Rectal smooth muscle tissue (tissue), 1 donor: ENCODE data around the gene KIAA1549.
"Not testable (repeated sequence)": the region's sequence is repeated elsewhere in the genome, so short reads cannot be mapped to it uniquely, and the experiment has no call there.

ENCODE experiments used
- H3K27ac ChIP-seq: one replicate; pipeline ENCODE4 v1.7.0; 2013; ENCODE audit warnings: low read depth, low read length, inconsistent platforms
- H3K27me3 ChIP-seq: one replicate; pipeline ENCODE4 v1.7.0; 2013; ENCODE audit warnings: low read length; ENCODE audit not compliant: control insufficient read depth, insufficient read depth
- H3K36me3 ChIP-seq: one replicate; pipeline ENCODE4 v1.7.0; 2013; ENCODE audit warnings: low read length; ENCODE audit not compliant: control insufficient read depth, insufficient read depth
- H3K4me1 ChIP-seq: one replicate; pipeline ENCODE4 v1.7.0; 2013; ENCODE audit warnings: low read length; ENCODE audit not compliant: control insufficient read depth, insufficient read depth
- H3K4me3 ChIP-seq: one replicate; pipeline ENCODE4 v1.7.0; 2013; ENCODE audit warnings: low read length
- H3K9ac ChIP-seq: one replicate; pipeline ENCODE4 v1.7.0; 2013; ENCODE audit warnings: low read length

KIAA1549 gene

DNA sequence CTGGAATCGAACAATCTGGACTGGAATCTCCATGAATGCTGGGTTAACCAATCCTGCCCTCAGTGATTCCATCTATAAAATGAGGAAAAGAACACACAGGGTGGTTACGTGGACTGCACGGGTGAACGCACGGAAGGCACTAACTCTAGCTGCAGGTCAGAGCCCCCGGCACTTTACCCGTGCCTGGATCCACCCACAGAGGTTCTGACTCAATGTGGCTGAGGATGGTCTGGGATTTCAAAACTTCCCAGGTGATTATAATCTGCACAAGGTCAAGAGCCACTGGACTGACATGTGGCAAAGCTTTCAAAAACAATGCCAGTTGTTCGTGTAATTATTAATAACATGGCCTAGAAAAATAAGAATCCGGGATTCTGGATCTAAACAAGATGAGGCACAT lies 29.2 kb downstream of the KIAA1549 start:
- no peaks in the 10 kb centered on the region for H3K27me3 ChIP-seq
- no peaks in the 10 kb centered on the region for H3K36me3 ChIP-seq
- no peak overlapping the region for H3K27ac ChIP-seq
- no peak overlapping the region for H3K4me3 ChIP-seq
- H3K4me1 ChIP-seq: no peaks in the 10 kb centered on the region
- H3K9ac ChIP-seq: no peak overlapping the region

DNA sequence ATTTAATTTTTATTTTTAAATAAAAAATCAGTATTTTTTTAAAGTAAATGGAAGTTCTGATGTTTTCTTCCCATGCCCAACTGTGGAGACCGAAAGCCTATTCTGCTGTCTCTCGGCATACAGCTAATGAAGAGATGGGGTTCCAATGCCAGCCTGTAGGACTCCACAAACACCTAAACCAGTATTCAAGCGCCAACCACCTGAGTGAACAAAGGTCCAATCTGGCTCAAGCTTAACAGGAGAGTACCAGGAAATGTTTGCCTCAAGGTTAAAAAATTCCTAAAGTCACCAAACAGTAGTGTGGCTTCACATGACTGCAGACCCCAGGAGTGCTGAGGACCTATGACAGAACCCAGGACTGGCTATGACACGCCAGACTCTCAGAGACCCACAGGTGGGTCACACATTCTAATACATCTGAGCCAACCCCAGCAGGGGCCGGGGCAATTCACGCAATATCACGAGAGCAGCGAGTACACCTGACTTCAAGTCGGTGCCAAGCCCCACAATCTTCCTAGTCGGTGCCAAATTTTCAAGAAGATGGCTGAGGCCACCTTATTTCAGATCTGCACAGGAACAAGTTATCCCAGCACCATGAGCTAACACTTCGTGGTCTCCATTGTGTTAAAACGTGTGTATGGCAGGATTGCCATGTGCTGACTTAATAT lies 31.6 kb downstream of the KIAA1549 start:
- H3K4me3 ChIP-seq: no peak overlapping the region
- H3K27ac ChIP-seq: no peak overlapping the region
- no peaks in the 10 kb centered on the region for H3K4me1 ChIP-seq

DNA sequence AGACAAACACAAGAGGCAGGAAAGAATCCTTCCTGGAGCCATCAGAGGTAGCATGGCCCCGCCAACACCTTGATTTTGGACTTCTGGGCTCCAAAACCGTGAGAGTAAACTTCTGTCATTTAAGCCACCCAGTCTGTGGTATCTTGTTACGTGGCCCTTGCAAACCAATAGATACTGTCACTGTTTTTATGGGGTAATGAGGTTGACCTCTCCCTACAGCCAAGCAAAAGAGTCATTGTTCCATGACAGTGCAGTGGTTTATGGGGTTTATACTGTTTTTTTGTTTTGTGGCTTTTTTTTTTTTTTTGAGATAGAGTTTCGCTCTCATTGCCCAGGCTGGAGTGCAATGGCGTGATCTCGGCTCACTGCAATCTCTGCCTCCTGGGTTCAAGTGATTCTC lies 32.8 kb downstream of the KIAA1549 start:
- H3K36me3 ChIP-seq: no peaks in the 10 kb centered on the region
- no peaks in the 10 kb centered on the region for H3K4me1 ChIP-seq
- H3K27me3 ChIP-seq: no peaks in the 10 kb centered on the region
- H3K4me3 ChIP-seq: no peak overlapping the region
- no peak overlapping the region for H3K9ac ChIP-seq
- no peak overlapping the region for H3K27ac ChIP-seq

More for the DNA sequence above, 31.6 kb downstream of the KIAA1549 start:
- H3K36me3 ChIP-seq: no peaks in the 10 kb centered on the region
- H3K9ac ChIP-seq: no peak overlapping the region
- H3K27me3 ChIP-seq: no peaks in the 10 kb centered on the region

DNA sequence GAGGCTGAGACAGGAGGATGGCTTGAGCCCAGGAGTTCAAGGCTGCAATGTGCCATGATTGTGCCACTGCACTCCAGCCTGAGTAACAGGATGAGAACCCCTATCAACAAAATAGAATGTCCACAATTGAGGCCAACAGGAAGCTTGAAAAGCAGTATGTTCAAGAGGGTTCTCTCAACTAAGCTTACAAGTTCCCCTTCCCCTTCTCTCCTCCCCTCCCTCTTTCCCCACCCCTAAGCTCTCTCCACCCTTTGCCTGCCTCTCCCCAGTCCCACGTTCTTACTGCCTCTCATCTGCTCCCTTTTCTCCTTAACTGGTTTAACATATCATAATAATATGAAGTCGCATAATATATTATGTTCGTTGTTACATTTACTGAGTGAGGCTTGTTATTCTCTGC lies 35.4 kb downstream of the KIAA1549 start:
- H3K27ac ChIP-seq: no peak overlapping the region
- no peaks in the 10 kb centered on the region for H3K4me1 ChIP-seq
- H3K9ac ChIP-seq: no peak overlapping the region
- H3K36me3 ChIP-seq: no peaks in the 10 kb centered on the region
- H3K27me3 ChIP-seq: no peaks in the 10 kb centered on the region
- H3K4me3 ChIP-seq: no peak overlapping the region

DNA sequence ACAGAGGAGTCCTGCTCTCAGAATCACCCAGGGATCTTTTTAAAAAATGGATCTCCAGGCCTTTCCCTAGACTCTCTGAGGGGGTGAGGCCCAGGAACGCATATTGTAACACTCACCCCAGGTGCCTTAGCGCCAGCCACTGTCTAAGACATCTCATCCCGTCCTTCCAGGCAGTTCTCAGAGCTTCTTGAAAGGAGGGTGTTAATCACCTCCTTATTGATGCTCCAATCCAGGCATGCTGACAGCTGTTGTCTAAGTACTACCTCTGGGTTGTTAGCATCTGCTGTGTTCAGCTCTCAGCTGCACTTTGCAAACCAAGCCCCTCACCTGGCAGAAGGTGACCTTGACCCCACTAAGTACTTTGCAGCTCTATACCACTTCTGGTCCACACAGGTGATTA lies 36.0 kb downstream of the KIAA1549 start:
- Histone ChIP-seq H3K9ac (no peak overlapping the region), H3K27ac (no peak overlapping the region), H3K4me3 (no peak overlapping the region), H3K4me1 (no peaks in the 10 kb centered on the region), H3K36me3 (no peaks in the 10 kb centered on the region), H3K27me3 (no peaks in the 10 kb centered on the region)

DNA sequence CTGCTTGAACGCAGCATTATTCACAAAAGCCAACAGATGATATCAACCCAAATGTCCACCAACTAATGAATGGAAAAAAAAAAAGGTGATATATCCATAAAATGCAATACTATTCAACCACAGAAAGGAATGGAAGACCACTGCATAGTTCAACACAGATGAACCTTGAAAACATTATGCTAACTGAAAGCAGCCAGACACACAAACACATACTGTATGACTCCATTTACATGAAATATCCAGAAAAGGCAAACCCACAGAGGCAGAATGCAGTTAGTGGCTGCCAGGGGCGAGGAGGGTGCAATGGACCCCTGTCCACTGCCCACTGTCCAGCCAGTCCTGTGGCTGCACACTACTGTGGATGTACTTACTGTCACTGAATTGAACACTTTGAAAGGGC lies 36.6 kb downstream of the KIAA1549 start:
- Histone ChIP-seq H3K36me3 (no peaks in the 10 kb centered on the region), H3K4me3 (no peak overlapping the region)

DNA sequence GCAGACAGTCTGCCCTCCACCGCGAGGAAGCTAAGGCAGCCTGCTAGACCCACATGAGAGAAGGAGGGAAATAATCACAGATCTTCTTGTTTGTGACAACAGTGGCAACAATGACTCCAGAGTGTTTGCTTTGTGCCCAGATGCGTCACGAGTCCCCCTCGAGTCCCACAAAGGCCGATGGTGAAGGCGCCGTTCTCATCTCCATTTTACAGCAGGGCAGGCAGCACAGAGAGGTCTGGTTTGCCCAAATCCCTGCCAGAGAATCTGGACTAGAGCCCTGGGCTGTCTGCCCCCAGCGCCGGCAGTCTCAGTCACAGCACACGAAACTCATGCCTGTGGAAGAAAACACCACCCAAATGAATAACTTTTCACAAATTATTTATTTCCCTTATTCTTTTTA lies 38.1 kb downstream of the KIAA1549 start:
- no peaks in the 10 kb centered on the region for H3K4me1 ChIP-seq
- H3K4me3 ChIP-seq: no peak overlapping the region
- H3K36me3 ChIP-seq: no peaks in the 10 kb centered on the region
- H3K27ac ChIP-seq: no peak overlapping the region
- H3K27me3 ChIP-seq: no peaks in the 10 kb centered on the region
- no peak overlapping the region for H3K9ac ChIP-seq

More for the DNA sequence above, 36.6 kb downstream of the KIAA1549 start:
- H3K27me3 ChIP-seq: no peaks in the 10 kb centered on the region
- H3K9ac ChIP-seq: no peak overlapping the region
- no peak overlapping the region for H3K27ac ChIP-seq
- H3K4me1 ChIP-seq: no peaks in the 10 kb centered on the region

DNA sequence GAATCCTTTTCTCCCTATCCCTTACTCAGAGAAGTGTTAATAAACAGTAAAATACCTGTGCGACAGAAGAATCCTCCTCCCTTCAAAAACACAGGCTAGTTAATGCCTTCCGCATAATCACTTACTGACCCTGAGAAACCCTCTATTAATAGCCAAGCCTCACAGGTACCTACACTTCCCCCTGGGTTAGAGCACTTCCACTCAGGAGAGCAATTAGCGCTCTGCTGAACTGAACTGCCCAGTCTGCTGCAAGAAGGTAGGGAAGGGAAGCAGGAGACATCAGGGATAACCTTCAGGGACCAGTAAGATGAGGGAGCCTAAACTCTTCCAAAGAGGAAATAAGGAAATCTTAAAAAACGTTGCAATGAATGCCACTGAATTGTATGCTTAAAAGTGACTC lies 39.6 kb downstream of the KIAA1549 start:
- Histone ChIP-seq H3K4me1 (no peaks in the 10 kb centered on the region), H3K9ac (no peak overlapping the region), H3K27me3 (no peaks in the 10 kb centered on the region), H3K36me3 (no peaks in the 10 kb centered on the region), H3K27ac (no peak overlapping the region), H3K4me3 (no peak overlapping the region)

DNA sequence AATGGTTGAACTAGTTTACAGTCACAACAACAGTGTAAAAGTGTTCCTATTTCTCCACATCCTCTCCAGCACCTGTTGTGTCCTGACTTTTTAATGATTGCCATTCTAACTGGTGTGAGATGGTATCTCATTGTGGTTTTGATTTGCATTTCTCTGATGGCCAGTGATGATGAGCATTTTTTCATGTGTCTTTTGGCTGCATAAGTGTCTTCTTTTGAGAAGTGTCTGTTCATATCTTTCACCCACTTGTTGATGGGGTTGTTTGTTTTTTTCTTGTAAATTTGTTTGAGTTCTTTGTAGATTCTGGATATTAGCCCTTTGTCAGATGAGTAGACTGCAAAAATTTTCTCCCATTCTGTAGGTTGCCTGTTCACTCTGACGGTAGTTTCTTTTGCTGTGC lies 40.6 kb downstream of the KIAA1549 start:
- not testable (repeated sequence) for H3K4me3 ChIP-seq, H3K9ac ChIP-seq, H3K4me1 ChIP-seq, H3K27me3 ChIP-seq, H3K36me3 ChIP-seq, H3K27ac ChIP-seq

DNA sequence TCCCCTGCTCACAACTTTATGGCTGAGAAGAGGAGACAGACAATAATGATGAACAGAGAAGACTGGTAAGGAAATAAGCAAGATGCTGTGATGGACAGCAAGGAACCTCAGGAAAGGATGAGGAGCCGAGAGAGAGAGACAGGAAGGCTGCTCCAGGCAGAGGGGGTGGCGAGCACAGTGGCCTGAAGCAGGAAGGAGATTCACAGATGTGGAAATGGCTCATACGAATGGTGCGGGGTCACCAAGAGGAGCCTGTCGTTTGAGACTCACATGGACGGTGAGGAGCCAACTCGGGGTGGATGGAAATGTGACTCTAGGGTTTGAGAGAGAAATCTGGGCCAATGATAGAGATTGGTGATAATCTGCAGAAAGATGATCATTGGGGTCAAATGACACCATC lies 43.7 kb downstream of the KIAA1549 start:
- H3K27ac ChIP-seq: no peak overlapping the region
- no peak overlapping the region for H3K9ac ChIP-seq
- H3K27me3 ChIP-seq: no peaks in the 10 kb centered on the region
- no peaks in the 10 kb centered on the region for H3K4me1 ChIP-seq
- H3K4me3 ChIP-seq: no peak overlapping the region
- H3K36me3 ChIP-seq: no peaks in the 10 kb centered on the region

DNA sequence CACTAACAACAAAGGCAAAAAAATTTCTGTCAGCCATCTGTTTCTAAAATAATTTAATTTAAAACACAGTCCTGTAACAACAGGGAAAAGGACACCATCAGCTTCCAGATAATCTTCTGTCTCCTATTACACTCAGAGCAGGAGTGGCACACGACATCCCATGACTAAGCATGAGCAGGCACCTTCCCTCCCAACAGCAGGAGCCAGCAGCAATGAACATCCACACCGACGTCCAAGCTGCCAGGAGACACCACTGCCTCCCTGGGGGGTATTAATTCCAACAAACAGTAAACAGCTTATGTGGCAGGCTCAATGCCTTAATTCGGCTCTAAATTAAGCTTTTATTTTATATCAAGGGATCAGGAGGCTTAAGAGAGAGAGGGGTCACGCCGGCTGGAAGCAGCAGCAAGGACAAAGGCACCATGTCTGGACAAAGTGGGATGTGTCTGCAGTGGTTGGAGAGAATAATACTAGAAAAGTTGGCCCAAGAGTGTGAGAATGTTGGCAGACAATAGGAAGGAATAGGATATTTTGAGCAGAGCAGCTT lies 45.7 kb downstream of the KIAA1549 start:
- Histone ChIP-seq H3K9ac (no peak overlapping the region), H3K27ac (no peak overlapping the region), H3K27me3 (no peaks in the 10 kb centered on the region), H3K4me1 (no peaks in the 10 kb centered on the region), H3K4me3 (no peak overlapping the region), H3K36me3 (no peaks in the 10 kb centered on the region)

DNA sequence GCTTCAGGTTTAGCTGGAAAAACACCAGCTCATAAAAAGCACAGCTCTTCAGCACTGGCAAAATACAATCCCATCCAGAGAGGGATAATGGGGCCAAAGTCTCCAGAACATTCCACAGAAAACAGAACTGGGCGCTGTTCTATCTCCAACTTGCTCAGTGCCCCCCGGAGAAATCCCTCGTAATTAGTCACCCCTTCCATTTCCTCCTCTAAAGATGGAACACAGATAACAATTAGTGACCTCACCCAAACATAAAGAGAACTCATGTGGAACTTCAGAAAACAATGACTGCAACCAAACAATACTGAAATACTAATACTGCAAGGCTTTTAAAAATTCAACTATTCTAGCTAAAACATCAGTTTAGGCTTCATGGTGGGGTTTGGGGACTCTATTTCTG lies 46.3 kb downstream of the KIAA1549 start:
- Histone ChIP-seq H3K27ac (no peak overlapping the region), H3K4me3 (no peak overlapping the region), H3K4me1 (no peaks in the 10 kb centered on the region)

DNA sequence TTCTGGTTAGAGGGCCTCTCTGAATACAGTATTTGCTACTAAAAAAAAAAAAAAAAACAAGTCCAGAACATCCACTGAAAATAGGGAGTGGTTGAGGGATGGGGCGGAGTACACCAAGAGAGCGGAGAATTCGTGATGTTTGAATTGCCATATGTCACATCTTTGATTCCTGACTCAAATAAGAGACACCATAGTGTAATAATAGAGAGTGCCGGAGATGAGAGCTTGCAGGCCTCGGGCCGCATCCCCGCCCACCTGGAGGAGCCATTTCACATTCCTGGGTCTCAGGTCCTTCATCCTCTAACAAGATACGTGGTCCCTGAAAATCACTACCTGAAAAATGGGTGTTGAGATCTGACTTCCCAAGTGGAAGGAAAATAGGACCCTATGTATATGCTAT lies 46.8 kb downstream of the KIAA1549 start:
- no peak overlapping the region for H3K27ac ChIP-seq
- H3K27me3 ChIP-seq: no peaks in the 10 kb centered on the region

More for the DNA sequence above, 46.3 kb downstream of the KIAA1549 start:
- H3K36me3 ChIP-seq: no peaks in the 10 kb centered on the region
- H3K27me3 ChIP-seq: no peaks in the 10 kb centered on the region
- no peak overlapping the region for H3K9ac ChIP-seq

More for the DNA sequence above, 46.8 kb downstream of the KIAA1549 start:
- Histone ChIP-seq H3K36me3 (no peaks in the 10 kb centered on the region), H3K4me3 (no peak overlapping the region), H3K4me1 (no peaks in the 10 kb centered on the region), H3K9ac (no peak overlapping the region)
